Dedifferentiated amniotic fluid mesenchymal stem cell (primary cell): ENCODE measurements around the gene CD177.
"Not testable (repeated sequence)": the region's sequence is repeated elsewhere in the genome, so short reads cannot be mapped to it uniquely, and the experiment has no call there.

Experiments
- DNase-seq: peaks from one replicate; pipeline ENCODE4 v3.0.0-alpha.2; 2016; ENCODE audit errors: extremely low spot score

Gene CD177

GRCh38 chr19:43332058-43332922 is 21.2 kb upstream of the CD177 start:
- no peak for DNase-seq

- not testable (repeated sequence) for DNase-seq
These were observed 17.0 kb upstream of the CD177 start for GRCh38 chr19:43336508-43336907.

GRCh38 chr19:43337737-43338136 is 15.7 kb upstream of the CD177 start:
- DNase-seq = no peak

- no peak for DNase-seq
These were observed 15.0 kb upstream of the CD177 start for GRCh38 chr19:43338530-43338929.

GRCh38 chr19:43339243-43339930 is 14.1 kb upstream of the CD177 start:
- not testable (repeated sequence) for DNase-seq

- not testable (repeated sequence) for DNase-seq
These were observed 13.4 kb upstream of the CD177 start for GRCh38 chr19:43340101-43340500.

GRCh38 chr19:43341098-43341497 is 12.4 kb upstream of the CD177 start:
- not testable (repeated sequence) for DNase-seq

GRCh38 chr19:43342104-43342503 is 11.4 kb upstream of the CD177 start:
- DNase-seq = not testable (repeated sequence)

- not testable (repeated sequence) for DNase-seq
These were observed 9.1 kb upstream of the CD177 start for GRCh38 chr19:43344347-43344925.

- DNase-seq = not testable (repeated sequence)
These were observed 3.7 kb upstream of the CD177 start for GRCh38 chr19:43349813-43350212.

- no peak for DNase-seq
These were observed 1.3 kb upstream of the CD177 start for GRCh38 chr19:43351998-43352746.

GRCh38 chr19:43354305-43354627 is 780 bp downstream of the CD177 start:
- no peak for DNase-seq

GRCh38 chr19:43356749-43357148 is 3.3 kb downstream of the CD177 start:
- not testable (repeated sequence) for DNase-seq

- DNase-seq = no peak
These were observed 8.7 kb downstream of the CD177 start for GRCh38 chr19:43362179-43362578.

GRCh38 chr19:43362745-43363144 is 9.3 kb downstream of the CD177 start:
- no peak for DNase-seq

- not testable (repeated sequence) for DNase-seq
These were observed 12.2 kb downstream of the CD177 start for GRCh38 chr19:43365677-43366076.

- no peak for DNase-seq
These were observed 14.3 kb downstream of the CD177 start for GRCh38 chr19:43367822-43368221.

- DNase-seq = not testable (repeated sequence)
These were observed 15.4 kb downstream of the CD177 start for GRCh38 chr19:43368897-43369296.

- no peak for DNase-seq
These were observed 18.4 kb downstream of the CD177 start for GRCh38 chr19:43371909-43372308.

- no peak for DNase-seq
These were observed 19.0 kb downstream of the CD177 start for GRCh38 chr19:43372462-43372861.

GRCh38 chr19:43377624-43378023 is 24.1 kb downstream of the CD177 start:
- DNase-seq = not testable (repeated sequence)

- no peak for DNase-seq
These were observed 26.5 kb downstream of the CD177 start for GRCh38 chr19:43380008-43380407.
